ENCODE measurements around the gene KRTAP5-1. TPM values are rescaled to one million over a fixed set of nuclear protein-coding genes. Genes with fewer than 3 reads are reported as not detected.
A peak's percentile ranks its signal among the peaks of the same experiment; 100 is the strongest.
"Not testable (repeated sequence)": the region's sequence is repeated elsewhere in the genome, so short reads cannot be mapped to it uniquely, and the experiment has no call there.

Gene KRTAP5-1
- not detected in 2 replicates for total RNA-seq (2014; rRNA removed; shearing (Covaris generic))

GRCh38 chr11:1584661-1585370, at the start of gene KRTAP5-1:
KRTAP5-1 (minus strand) TSS chr11:1585283; CDS start chr11:1585249, 34 bp downstream.
- DNase-seq (ENCODE audit: low spot score): not testable (repeated sequence)

GRCh38 chr11:1633864-1634263, 48.8 kb upstream of the KRTAP5-1 start:
- no peak for DNase-seq (ENCODE audit: low spot score)

- DNase-seq (ENCODE audit: low spot score): no peak
Observed at GRCh38 chr11:1632053-1632714, 47.1 kb upstream of the KRTAP5-1 start.

GRCh38 chr11:1631066-1631568, 46.0 kb upstream of the KRTAP5-1 start:
- DNase-seq (ENCODE audit: low spot score): no peak

- DNase-seq (ENCODE audit: low spot score): no peak
Observed at GRCh38 chr11:1630271-1630670, 45.2 kb upstream of the KRTAP5-1 start.

GRCh38 chr11:1629326-1630185, 44.5 kb upstream of the KRTAP5-1 start, which contains the start of gene KRTAP5-5:
KRTAP5-5 (plus strand) TSS chr11:1629775; CDS start chr11:1629841, 66 bp downstream.
- no peak for DNase-seq (ENCODE audit: low spot score)

GRCh38 chr11:1628506-1629325, 43.6 kb upstream of the KRTAP5-1 start:
- peak; percentile 69 for DNase-seq (ENCODE audit: low spot score)

- DNase-seq (ENCODE audit: low spot score): no peak
Observed at GRCh38 chr11:1625541-1625940, 40.5 kb upstream of the KRTAP5-1 start.

GRCh38 chr11:1624621-1625020, 39.5 kb upstream of the KRTAP5-1 start:
- no peak for DNase-seq (ENCODE audit: low spot score)

GRCh38 chr11:1623716-1624115, 38.6 kb upstream of the KRTAP5-1 start:
- no peak for DNase-seq (ENCODE audit: low spot score)

GRCh38 chr11:1622086-1622485, 37.0 kb upstream of the KRTAP5-1 start, which contains the start of gene KRTAP5-4:
KRTAP5-4 (minus strand) TSS chr11:1622138; CDS start chr11:1622093, 45 bp downstream.
- DNase-seq (ENCODE audit: low spot score): no peak

- no peak for DNase-seq (ENCODE audit: low spot score)
Observed at GRCh38 chr11:1619449-1619848, 34.4 kb upstream of the KRTAP5-1 start.

- no peak for DNase-seq (ENCODE audit: low spot score)
Observed at GRCh38 chr11:1618231-1618630, 33.1 kb upstream of the KRTAP5-1 start.

GRCh38 chr11:1608363-1608762, 23.3 kb upstream of the KRTAP5-1 start, which contains the start of gene KRTAP5-3:
KRTAP5-3 (minus strand) TSS chr11:1608463; CDS start chr11:1608385, 78 bp downstream.
- no peak for DNase-seq (ENCODE audit: low spot score)

- not testable (repeated sequence) for DNase-seq (ENCODE audit: low spot score)
Observed at GRCh38 chr11:1607901-1608300, 22.8 kb upstream of the KRTAP5-1 start.

- DNase-seq (ENCODE audit: low spot score): not testable (repeated sequence)
Observed at GRCh38 chr11:1607156-1607845, 22.2 kb upstream of the KRTAP5-1 start.

- not testable (repeated sequence) for DNase-seq (ENCODE audit: low spot score)
Observed at GRCh38 chr11:1605923-1606322, 20.8 kb upstream of the KRTAP5-1 start.

GRCh38 chr11:1604711-1605110, 19.6 kb upstream of the KRTAP5-1 start:
- DNase-seq (ENCODE audit: low spot score): no peak

GRCh38 chr11:1604181-1604580, 19.1 kb upstream of the KRTAP5-1 start:
- no peak for DNase-seq (ENCODE audit: low spot score)

- DNase-seq (ENCODE audit: low spot score): no peak
Observed at GRCh38 chr11:1603629-1604028, 18.5 kb upstream of the KRTAP5-1 start.

Measured in HT-29 (cell line).